ENCODE data around the gene SRC.

Gene SRC

DNA sequence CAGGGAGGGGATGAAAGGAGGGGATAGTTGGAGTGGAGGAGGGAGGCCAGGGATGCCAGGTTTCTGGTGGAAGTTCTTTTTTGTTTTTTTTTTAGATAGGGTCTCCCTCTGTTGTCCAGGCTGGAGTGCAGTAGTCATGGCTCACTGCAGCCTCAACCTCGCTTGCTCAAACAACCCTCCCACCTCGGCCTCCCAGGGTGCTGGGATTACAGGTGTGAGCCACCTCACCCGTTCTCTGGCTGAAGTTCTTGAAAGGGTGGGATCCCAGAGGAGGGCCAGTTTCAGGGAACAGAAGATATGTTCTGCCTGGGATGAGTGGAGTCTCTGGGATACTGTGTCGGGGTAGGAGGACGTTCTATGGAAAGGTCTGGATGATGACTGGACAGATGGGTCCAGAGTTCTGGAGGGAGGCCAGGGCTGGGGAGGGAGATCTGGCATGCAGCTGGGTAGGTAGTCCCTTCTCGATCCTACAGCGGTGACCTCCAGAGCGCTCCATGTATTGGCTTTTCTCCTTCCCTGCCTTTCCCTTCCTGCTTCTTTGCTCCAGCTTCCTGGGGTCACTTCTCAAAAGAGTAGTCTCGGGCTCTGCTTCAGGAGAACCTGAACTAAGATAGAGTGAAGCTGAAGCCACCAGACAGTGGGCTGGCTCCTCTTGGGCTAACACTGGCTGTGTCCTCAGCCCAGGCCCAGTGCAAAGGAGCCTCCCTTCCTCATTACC is 12.7 kb upstream of the SRC start:
- no peak for ATAC-seq

DNA sequence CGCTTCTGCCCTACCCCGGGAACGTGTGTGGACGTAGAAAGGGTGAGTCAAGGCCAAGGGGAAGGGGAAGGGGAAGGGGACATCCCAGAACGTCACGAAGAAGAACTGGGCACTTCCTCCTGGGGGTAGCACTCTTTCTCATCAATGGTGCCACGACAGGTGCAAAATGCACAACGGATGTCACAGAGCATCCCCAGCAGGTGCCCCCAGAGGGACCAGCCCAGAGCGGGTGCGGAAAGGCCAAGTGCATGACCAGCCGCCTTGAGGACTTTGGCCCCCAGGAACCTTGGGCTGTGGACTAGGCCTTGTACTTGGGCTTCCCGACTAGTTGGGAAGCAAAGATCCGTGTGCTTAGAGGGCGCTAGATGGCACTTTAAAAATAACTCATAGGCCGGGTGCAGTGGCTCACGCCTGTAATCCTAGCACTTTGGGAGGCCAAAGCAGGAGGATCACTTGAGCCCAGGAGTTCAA is 12.1 kb upstream of the SRC start:
- ATAC-seq: no peak
- TF ChIP-seq, protein P1, sequence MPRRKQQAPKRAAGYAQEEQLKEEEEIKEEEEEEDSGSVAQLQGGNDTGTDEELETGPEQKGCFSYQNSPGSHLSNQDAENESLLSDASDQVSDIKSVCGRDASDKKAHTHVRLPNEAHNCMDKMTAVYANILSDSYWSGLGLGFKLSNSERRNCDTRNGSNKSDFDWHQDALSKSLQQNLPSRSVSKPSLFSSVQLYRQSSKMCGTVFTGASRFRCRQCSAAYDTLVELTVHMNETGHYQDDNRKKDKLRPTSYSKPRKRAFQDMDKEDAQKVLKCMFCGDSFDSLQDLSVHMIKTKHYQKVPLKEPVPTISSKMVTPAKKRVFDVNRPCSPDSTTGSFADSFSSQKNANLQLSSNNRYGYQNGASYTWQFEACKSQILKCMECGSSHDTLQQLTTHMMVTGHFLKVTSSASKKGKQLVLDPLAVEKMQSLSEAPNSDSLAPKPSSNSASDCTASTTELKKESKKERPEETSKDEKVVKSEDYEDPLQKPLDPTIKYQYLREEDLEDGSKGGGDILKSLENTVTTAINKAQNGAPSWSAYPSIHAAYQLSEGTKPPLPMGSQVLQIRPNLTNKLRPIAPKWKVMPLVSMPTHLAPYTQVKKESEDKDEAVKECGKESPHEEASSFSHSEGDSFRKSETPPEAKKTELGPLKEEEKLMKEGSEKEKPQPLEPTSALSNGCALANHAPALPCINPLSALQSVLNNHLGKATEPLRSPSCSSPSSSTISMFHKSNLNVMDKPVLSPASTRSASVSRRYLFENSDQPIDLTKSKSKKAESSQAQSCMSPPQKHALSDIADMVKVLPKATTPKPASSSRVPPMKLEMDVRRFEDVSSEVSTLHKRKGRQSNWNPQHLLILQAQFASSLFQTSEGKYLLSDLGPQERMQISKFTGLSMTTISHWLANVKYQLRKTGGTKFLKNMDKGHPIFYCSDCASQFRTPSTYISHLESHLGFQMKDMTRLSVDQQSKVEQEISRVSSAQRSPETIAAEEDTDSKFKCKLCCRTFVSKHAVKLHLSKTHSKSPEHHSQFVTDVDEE (CRISPR knock-in tag; IDR thresholded peaks at IDR 0.05): no peak
- no peak for TF ChIP-seq ZNF565 (CRISPR knock-in tag; conservative IDR thresholded peaks at IDR 0.05; ENCODE audit: low read depth)
- no peak for TF ChIP-seq PPARA (CRISPR knock-in tag; IDR thresholded peaks at IDR 0.05; ENCODE audit: borderline replicate concordance)
- TF ChIP-seq BACH2 (CRISPR knock-in tag; IDR thresholded peaks at IDR 0.05; ENCODE audit: borderline replicate concordance): no peak
- TF ChIP-seq, protein P2, sequence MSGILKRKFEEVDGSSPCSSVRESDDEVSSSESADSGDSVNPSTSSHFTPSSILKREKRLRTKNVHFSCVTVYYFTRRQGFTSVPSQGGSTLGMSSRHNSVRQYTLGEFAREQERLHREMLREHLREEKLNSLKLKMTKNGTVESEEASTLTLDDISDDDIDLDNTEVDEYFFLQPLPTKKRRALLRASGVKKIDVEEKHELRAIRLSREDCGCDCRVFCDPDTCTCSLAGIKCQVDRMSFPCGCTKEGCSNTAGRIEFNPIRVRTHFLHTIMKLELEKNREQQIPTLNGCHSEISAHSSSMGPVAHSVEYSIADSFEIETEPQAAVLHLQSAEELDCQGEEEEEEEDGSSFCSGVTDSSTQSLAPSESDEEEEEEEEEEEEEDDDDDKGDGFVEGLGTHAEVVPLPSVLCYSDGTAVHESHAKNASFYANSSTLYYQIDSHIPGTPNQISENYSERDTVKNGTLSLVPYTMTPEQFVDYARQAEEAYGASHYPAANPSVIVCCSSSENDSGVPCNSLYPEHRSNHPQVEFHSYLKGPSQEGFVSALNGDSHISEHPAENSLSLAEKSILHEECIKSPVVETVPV (CRISPR knock-in tag; IDR thresholded peaks at IDR 0.05): no peak
- TF ChIP-seq ZFP3 (CRISPR knock-in tag; IDR thresholded peaks at IDR 0.05): no peak
- TF ChIP-seq POU6F1 (CRISPR knock-in tag; IDR thresholded peaks at IDR 0.05; ENCODE audit: borderline replicate concordance, low read depth): no peak
- no peak for TF ChIP-seq SNAI2 (CRISPR knock-in tag; IDR thresholded peaks at IDR 0.05)
- TF ChIP-seq RARB (CRISPR knock-in tag; IDR thresholded peaks at IDR 0.05): no peak
- TF ChIP-seq TOX (CRISPR knock-in tag; IDR thresholded peaks at IDR 0.05; ENCODE audit: borderline replicate concordance): no peak

More for the DNA sequence above, 12.7 kb upstream of the SRC start:
- no peak for TF ChIP-seq ESRRG (CRISPR knock-in tag; IDR thresholded peaks at IDR 0.05)
- no peak for TF ChIP-seq PATZ1 (CRISPR knock-in tag; IDR thresholded peaks at IDR 0.05; ENCODE audit: borderline replicate concordance)
- no peak for TF ChIP-seq POU6F1 (CRISPR knock-in tag; IDR thresholded peaks at IDR 0.05; ENCODE audit: borderline replicate concordance, low read depth)
- TF ChIP-seq, protein P1 (CRISPR knock-in tag; IDR thresholded peaks at IDR 0.05): no peak
- TF ChIP-seq, protein P2 (CRISPR knock-in tag; IDR thresholded peaks at IDR 0.05): no peak
- no peak for TF ChIP-seq OSR1 (CRISPR knock-in tag; IDR thresholded peaks at IDR 0.05)
- TF ChIP-seq TCF4 (CRISPR knock-in tag; IDR thresholded peaks at IDR 0.05; ENCODE audit: borderline replicate concordance): no peak
- no peak for TF ChIP-seq ISL1 (CRISPR knock-in tag; IDR thresholded peaks at IDR 0.05)
- no peak for TF ChIP-seq GLIS3 (CRISPR knock-in tag; IDR thresholded peaks at IDR 0.05)
- no peak for TF ChIP-seq PPARA (CRISPR knock-in tag; IDR thresholded peaks at IDR 0.05; ENCODE audit: borderline replicate concordance)
- TF ChIP-seq CSDC2 (CRISPR knock-in tag; IDR thresholded peaks at IDR 0.05): no peak
- no peak for TF ChIP-seq BACH2 (CRISPR knock-in tag; IDR thresholded peaks at IDR 0.05; ENCODE audit: borderline replicate concordance)
- no peak for TF ChIP-seq ARNTL (CRISPR knock-in tag; IDR thresholded peaks at IDR 0.05; ENCODE audit: borderline replicate concordance, low read depth)
- TF ChIP-seq SNAI2 (CRISPR knock-in tag; IDR thresholded peaks at IDR 0.05): no peak
- no peak for TF ChIP-seq RARB (CRISPR knock-in tag; IDR thresholded peaks at IDR 0.05)
- no peak for TF ChIP-seq ZNF565 (CRISPR knock-in tag; conservative IDR thresholded peaks at IDR 0.05; ENCODE audit: low read depth)
- TF ChIP-seq ZNF8 (CRISPR knock-in tag; IDR thresholded peaks at IDR 0.05): no peak
- TF ChIP-seq TOX (CRISPR knock-in tag; IDR thresholded peaks at IDR 0.05; ENCODE audit: borderline replicate concordance): no peak
- TF ChIP-seq ZC3H10 (CRISPR knock-in tag; IDR thresholded peaks at IDR 0.05): no peak
- TF ChIP-seq ZNF70 (CRISPR knock-in tag; IDR thresholded peaks at IDR 0.05): no peak
